Transverse colon (tissue), 3 donors: ENCODE measurements around the gene DIRAS3.

Experiments
- POLR2A ChIP-seq: fragments of 450-650 bp; IDR thresholded peaks from one replicate; pipeline ENCODE4 v1.6.1; 2016; ENCODE audit warnings: antibody characterized with exemption, mild to moderate bottlenecking, moderate library complexity
- TF ChIP-seq, protein P1 (sequence below), 5 experiments: fragments of 200-600 bp in 3 of 5; fragments of 450-650 bp in 2 of 5; sonication (generic) in 3 of 5; IDR thresholded peaks; 1 replicate in 2 of 5; 2 replicates in 3 of 5; pipeline ENCODE4 v1.5.1; 2016 to 2017; ENCODE audit warnings: antibody characterized with exemption in 5 of 5, inconsistent platforms in 3 of 5, mild to moderate bottlenecking in 2 of 5, moderate library complexity in 1 of 5

- TF ChIP-seq, protein P1, sequence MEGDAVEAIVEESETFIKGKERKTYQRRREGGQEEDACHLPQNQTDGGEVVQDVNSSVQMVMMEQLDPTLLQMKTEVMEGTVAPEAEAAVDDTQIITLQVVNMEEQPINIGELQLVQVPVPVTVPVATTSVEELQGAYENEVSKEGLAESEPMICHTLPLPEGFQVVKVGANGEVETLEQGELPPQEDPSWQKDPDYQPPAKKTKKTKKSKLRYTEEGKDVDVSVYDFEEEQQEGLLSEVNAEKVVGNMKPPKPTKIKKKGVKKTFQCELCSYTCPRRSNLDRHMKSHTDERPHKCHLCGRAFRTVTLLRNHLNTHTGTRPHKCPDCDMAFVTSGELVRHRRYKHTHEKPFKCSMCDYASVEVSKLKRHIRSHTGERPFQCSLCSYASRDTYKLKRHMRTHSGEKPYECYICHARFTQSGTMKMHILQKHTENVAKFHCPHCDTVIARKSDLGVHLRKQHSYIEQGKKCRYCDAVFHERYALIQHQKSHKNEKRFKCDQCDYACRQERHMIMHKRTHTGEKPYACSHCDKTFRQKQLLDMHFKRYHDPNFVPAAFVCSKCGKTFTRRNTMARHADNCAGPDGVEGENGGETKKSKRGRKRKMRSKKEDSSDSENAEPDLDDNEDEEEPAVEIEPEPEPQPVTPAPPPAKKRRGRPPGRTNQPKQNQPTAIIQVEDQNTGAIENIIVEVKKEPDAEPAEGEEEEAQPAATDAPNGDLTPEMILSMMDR (IDR thresholded peaks at IDR 0.05), result no peak
- TF ChIP-seq POLR2A, result no peak
Measured at GRCh38 chr1:68065766-68066165, 15.3 kb upstream of the DIRAS3 start.
